PC-3 (cell line): ENCODE data around the gene TRIM56. TPM values are rescaled to one million over a fixed set of nuclear protein-coding genes. Genes with fewer than 3 reads are reported as not detected.
"Not testable (repeated sequence)": the region's sequence is repeated elsewhere in the genome, so short reads cannot be mapped to it uniquely, and the experiment has no call there.

Experiments
- ATAC-seq: fragments of 200-7000 bp; cut with Tn5 transposase; 2 replicates; pipeline ENCODE4 v1.9.1; 2020; ENCODE audit warnings: mild to moderate bottlenecking, moderate library complexity
- BruUV-seq: library from RNA; stranded (reverse); fragments of 400-500 nt; replicated peaks from 2 replicates; lab custom pipeline; 2021; lab: Mats Ljungman, UMichigan
- CTCF ChIA-PET: fragments of 300-600 bp; sonication (Branson Sonifier 250); formaldehyde crosslinking; loops from one replicate; lab custom pipeline; 2022; ENCODE audit warnings: antibody characterized with exemption; lab: Charles Lee
- POLR2A ChIA-PET: fragments of 300-600 bp; sonication (Branson Sonifier 250); formaldehyde crosslinking; loops from one replicate; lab custom pipeline; 2022; ENCODE audit warnings: antibody characterized with exemption; ENCODE audit not compliant: unreplicated experiment; lab: Charles Lee
- DNase-seq: peaks from one replicate; pipeline ENCODE4 v3.0.0-alpha.2; 2015
- H2AFZ ChIP-seq: fragments of 300-600 bp; sonication (generic); 2 replicates; pipeline ENCODE4 v1.6.0; 2016; ENCODE audit warnings: antibody characterized with exemption, low read length
- H3F3A ChIP-seq: fragments of 300-600 bp; sonication (generic); one replicate; pipeline ENCODE4 v1.6.0; 2017; ENCODE audit warnings: antibody characterized with exemption, low read length, control low read depth, mild to moderate bottlenecking; ENCODE audit not compliant: unreplicated experiment
- H3K27ac ChIP-seq: fragments of 300-600 bp; sonication (generic); 2 replicates; pipeline ENCODE4 v1.5.1; 2016; ENCODE audit warnings: mild to moderate bottlenecking, low read length
- H3K27me3 ChIP-seq: fragments of 300-600 bp; sonication (generic); 2 replicates; pipeline ENCODE4 v1.6.1; 2016; ENCODE audit warnings: low read length, mixed read lengths
- H3K36me3 ChIP-seq: fragments of 300-600 bp; sonication (generic); 2 replicates; pipeline ENCODE4 v1.6.1; 2016; ENCODE audit warnings: low read depth, mixed run types, low read length, mixed read lengths
- H3K4me1 ChIP-seq: fragments of 300-600 bp; sonication (generic); 2 replicates; pipeline ENCODE4 v1.5.1; 2016; ENCODE audit warnings: low read length; ENCODE audit not compliant: insufficient read depth
- H3K4me2 ChIP-seq: fragments of 300-600 bp; sonication (generic); 2 replicates; pipeline ENCODE4 v1.6.0; 2016; ENCODE audit warnings: low read length
- H3K4me3 ChIP-seq: fragments of 300-600 bp; sonication (generic); 2 replicates; pipeline ENCODE4 v1.5.1; 2016; ENCODE audit warnings: mild to moderate bottlenecking, low read length, mixed read lengths
- H3K79me2 ChIP-seq: fragments of 300-600 bp; sonication (generic); 2 replicates; pipeline ENCODE4 v1.6.1; 2017; ENCODE audit warnings: low read length, mixed read lengths
- H3K9ac ChIP-seq: fragments of 300-600 bp; sonication (generic); 2 replicates; pipeline ENCODE4 v1.6.0; 2016; ENCODE audit warnings: mild to moderate bottlenecking, low read length
- H3K9me2 ChIP-seq: fragments of 300-600 bp; sonication (generic); replicated peaks from 2 replicates; pipeline ENCODE4 v1.6.1; 2016; ENCODE audit warnings: mixed run types, low read length, mixed read lengths
- H3K9me3 ChIP-seq: fragments of 300-600 bp; sonication (generic); 2 replicates; pipeline ENCODE4 v1.6.1; 2016; ENCODE audit warnings: low read length, mixed read lengths
- H4K20me1 ChIP-seq: fragments of 300-600 bp; sonication (generic); 2 replicates; pipeline ENCODE4 v1.6.1; 2016; ENCODE audit warnings: low read length, mixed read lengths
- EZH2 ChIP-seq: fragments of 300-600 bp; sonication (generic); IDR thresholded peaks from one replicate; pipeline ENCODE4 v1.6.1; 2017; ENCODE audit warnings: antibody characterized with exemption, mild to moderate bottlenecking, low read length; ENCODE audit not compliant: unreplicated experiment
- EZH2phosphoT487 ChIP-seq: fragments of 300-600 bp; sonication (generic); IDR thresholded peaks from 2 replicates; pipeline ENCODE4 v1.6.1; 2018; ENCODE audit warnings: mild to moderate bottlenecking, antibody characterized with exemption, low read length, borderline replicate concordance
- intact Hi-C: fragments of 100-400 bp; cut with micrococcal nuclease; formaldehyde crosslinking; loops from 2 replicates; pipeline ENCODE4 v1.9.0; 2023
- total RNA-seq: library from RNA; depleted of rRNA; stranded (reverse); fragments of >200 nt; gene quantifications from 2 replicates; pipeline ENCODE4 v1.2.3, GENCODE V29; 2014
- TF ChIP-seq, protein P1 (sequence below): fragments of 300-600 bp; sonication (generic); conservative IDR thresholded peaks from 2 replicates; pipeline ENCODE4 v1.5.1; 2017; ENCODE audit warnings: antibody characterized with exemption, low read depth, mild to moderate bottlenecking, low read length

TRIM56 gene
- total RNA-seq, 1 experiment from 2014 or later = 10.6 TPM

DNA sequence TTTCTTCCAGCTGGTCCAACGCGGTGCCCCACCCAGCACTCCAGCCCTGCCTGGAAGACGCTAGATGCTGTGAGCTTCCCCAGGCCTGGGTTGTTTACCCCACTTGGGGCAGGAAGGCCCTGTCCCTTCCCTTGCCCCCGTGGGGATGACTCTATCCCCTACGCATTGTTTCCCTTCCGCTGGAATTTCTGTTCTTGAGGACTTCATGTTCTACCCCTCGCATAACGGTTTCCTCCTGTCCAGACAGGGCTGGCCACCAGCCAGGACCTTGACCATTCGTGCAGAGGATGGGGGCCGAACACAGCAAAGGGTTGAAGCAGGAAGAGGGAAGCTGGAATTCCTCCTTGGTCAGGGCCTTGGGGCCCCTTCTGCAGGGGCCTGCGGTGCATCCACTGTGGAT, 27.0 kb downstream of the TRIM56 start:
- Histone ChIP-seq H3K9me2 (no peaks in the 10 kb centered on the region), H4K20me1 (no peaks in the 10 kb centered on the region), H3K27ac (no peak overlapping the region), H3K79me2 (no peaks in the 10 kb centered on the region), H3K4me1 (peaks cover 29% of the 10 kb centered on the region), H3K27me3 (no peaks in the 10 kb centered on the region), H3K9ac (no peak overlapping the region), H3F3A (no peaks in the 10 kb centered on the region), H3K36me3 (no peaks in the 10 kb centered on the region), H3K4me2 (no peak overlapping the region), H2AFZ (no peak overlapping the region), H3K9me3 (no peaks in the 10 kb centered on the region), H3K4me3 (no peak overlapping the region)
- POLR2A ChIA-PET = no interaction called here
- CTCF ChIA-PET = no interaction called here
- intact Hi-C loops = no loop called here
- no TSS peak for BruUV-seq
- ATAC-seq (no peak), DNase-seq (no peak)
- no peak for TF ChIP-seq EZH2
- TF ChIP-seq EZH2phosphoT487 = no peak
- TF ChIP-seq, protein P1, sequence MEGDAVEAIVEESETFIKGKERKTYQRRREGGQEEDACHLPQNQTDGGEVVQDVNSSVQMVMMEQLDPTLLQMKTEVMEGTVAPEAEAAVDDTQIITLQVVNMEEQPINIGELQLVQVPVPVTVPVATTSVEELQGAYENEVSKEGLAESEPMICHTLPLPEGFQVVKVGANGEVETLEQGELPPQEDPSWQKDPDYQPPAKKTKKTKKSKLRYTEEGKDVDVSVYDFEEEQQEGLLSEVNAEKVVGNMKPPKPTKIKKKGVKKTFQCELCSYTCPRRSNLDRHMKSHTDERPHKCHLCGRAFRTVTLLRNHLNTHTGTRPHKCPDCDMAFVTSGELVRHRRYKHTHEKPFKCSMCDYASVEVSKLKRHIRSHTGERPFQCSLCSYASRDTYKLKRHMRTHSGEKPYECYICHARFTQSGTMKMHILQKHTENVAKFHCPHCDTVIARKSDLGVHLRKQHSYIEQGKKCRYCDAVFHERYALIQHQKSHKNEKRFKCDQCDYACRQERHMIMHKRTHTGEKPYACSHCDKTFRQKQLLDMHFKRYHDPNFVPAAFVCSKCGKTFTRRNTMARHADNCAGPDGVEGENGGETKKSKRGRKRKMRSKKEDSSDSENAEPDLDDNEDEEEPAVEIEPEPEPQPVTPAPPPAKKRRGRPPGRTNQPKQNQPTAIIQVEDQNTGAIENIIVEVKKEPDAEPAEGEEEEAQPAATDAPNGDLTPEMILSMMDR = no peak

DNA sequence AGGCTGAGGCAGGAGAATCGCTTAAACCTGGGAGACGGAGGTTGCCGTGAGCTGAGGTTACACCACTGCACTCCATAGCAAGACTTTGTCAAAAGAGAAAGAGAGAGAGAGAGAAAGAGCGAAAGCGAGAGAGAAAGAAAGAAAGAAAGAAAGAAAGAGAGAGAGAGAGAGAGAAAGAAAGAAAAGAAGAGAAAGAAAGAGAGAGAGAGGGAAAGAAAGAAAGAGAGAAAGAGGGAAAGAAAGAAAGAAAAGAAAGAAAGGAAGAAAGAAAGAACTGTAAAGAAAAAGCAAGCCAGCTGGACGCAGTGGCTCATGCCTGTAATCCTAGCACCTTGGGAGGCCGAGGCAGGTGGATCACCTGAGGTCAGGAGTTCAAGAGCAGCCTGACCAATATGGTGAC, 27.9 kb downstream of the TRIM56 start:
- H3K36me3 ChIP-seq, H3F3A ChIP-seq, H3K27ac ChIP-seq, H3K9me2 ChIP-seq, H3K4me3 ChIP-seq, H3K79me2 ChIP-seq, BruUV-seq, H2AFZ ChIP-seq, H3K9me3 ChIP-seq, DNase-seq, ATAC-seq, POLR2A ChIA-PET, H3K27me3 ChIP-seq, H4K20me1 ChIP-seq, H3K4me2 ChIP-seq, intact Hi-C loops, CTCF ChIA-PET, H3K9ac ChIP-seq: not testable (repeated sequence)
- H3K4me1 ChIP-seq = peaks cover 32% of the 10 kb centered on the region

DNA sequence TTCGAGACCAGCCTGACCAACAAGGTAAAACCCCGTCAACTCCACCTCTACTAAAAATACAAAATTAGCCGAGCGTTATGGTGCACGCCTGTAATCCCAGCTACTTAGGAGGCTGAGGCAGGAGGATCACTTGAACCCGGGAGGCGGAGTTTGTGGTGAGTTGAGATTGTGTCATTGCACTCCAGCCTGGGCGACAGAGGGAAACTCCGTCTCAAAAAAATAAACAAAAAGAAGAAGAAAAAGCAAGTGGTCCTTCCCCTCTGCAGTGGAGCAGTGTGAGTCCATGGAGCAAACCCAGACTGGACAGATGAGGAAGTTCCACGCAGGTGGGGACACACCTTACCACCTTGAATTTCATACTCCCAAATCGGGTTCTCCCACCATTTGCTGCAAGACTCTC, 28.6 kb downstream of the TRIM56 start:
- no peaks in the 10 kb centered on the region for H3K9me3 ChIP-seq
- no peaks in the 10 kb centered on the region for H3K79me2 ChIP-seq
- POLR2A ChIA-PET = no interaction called here
- CTCF ChIA-PET = no interaction called here
- no peaks in the 10 kb centered on the region for H3K9me2 ChIP-seq
- DNase-seq (no peak), ATAC-seq (no peak)
- no peaks in the 10 kb centered on the region for H3K27me3 ChIP-seq
- no peaks in the 10 kb centered on the region for H3F3A ChIP-seq
- H3K4me3 ChIP-seq = no peak overlapping the region
- no peaks in the 10 kb centered on the region for H4K20me1 ChIP-seq
- H3K36me3 ChIP-seq = no peaks in the 10 kb centered on the region
- no TSS peak for BruUV-seq
- peak overlapping the region; percentile 47 for H3K27ac ChIP-seq
- intact Hi-C loops = no loop called here
- peak overlapping the region; percentile 61 for H3K4me2 ChIP-seq
- TF ChIP-seq EZH2phosphoT487 = no peak
- TF ChIP-seq EZH2 = no peak
- TF ChIP-seq, protein P1 = no peak
- H3K9ac ChIP-seq = no peak overlapping the region
- H2AFZ ChIP-seq = peak overlapping the region; percentile 70
- H3K4me1 ChIP-seq = peaks cover 29% of the 10 kb centered on the region
